Epithelial cell of esophagus (primary cell): ENCODE measurements around the gene CCNB2.
"Not testable (repeated sequence)": the region's sequence is repeated elsewhere in the genome, so short reads cannot be mapped to it uniquely, and the experiment has no call there.

Source experiments
- DNase-seq: peaks from one replicate; pipeline ENCODE4 v3.0.0; 2010; ENCODE audit warnings: low read depth
- H3K4me3 ChIP-seq: 2 replicates; pipeline ENCODE4 v1.5.1; 2011; ENCODE audit warnings: mild to moderate bottlenecking, low read length, control low read depth
- TF ChIP-seq, protein P1 (sequence below): IDR thresholded peaks from 2 replicates; pipeline ENCODE4 v1.5.1; 2011; ENCODE audit warnings: low read depth, mild to moderate bottlenecking, low read length, control low read depth, inconsistent platforms; ENCODE audit not compliant: insufficient read depth; ENCODE audit errors: missing control alignments

Gene CCNB2

DNA sequence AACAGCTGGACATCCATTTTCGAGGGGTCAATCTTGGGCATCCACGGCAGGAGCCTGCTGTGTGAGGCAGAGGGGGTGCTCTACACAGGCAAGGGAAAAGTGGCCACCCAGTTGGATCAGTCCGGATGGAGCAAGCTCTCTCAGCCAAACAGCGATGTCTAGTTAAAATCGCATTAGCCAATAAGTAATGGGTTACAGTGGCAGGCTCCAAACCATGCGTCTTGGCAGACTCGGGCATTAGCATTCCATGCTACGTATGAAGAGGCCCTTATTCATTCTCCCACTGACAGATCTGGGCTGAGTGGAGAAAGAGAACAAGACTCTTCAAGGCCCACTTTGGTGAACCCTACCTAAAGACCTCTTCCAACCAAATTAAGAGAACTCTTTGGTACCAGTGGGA, 49.3 kb downstream of the CCNB2 start:
- no peak for DNase-seq
- H3K4me3 ChIP-seq: no peak overlapping the region
- TF ChIP-seq, protein P1, sequence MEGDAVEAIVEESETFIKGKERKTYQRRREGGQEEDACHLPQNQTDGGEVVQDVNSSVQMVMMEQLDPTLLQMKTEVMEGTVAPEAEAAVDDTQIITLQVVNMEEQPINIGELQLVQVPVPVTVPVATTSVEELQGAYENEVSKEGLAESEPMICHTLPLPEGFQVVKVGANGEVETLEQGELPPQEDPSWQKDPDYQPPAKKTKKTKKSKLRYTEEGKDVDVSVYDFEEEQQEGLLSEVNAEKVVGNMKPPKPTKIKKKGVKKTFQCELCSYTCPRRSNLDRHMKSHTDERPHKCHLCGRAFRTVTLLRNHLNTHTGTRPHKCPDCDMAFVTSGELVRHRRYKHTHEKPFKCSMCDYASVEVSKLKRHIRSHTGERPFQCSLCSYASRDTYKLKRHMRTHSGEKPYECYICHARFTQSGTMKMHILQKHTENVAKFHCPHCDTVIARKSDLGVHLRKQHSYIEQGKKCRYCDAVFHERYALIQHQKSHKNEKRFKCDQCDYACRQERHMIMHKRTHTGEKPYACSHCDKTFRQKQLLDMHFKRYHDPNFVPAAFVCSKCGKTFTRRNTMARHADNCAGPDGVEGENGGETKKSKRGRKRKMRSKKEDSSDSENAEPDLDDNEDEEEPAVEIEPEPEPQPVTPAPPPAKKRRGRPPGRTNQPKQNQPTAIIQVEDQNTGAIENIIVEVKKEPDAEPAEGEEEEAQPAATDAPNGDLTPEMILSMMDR: no peak

DNA sequence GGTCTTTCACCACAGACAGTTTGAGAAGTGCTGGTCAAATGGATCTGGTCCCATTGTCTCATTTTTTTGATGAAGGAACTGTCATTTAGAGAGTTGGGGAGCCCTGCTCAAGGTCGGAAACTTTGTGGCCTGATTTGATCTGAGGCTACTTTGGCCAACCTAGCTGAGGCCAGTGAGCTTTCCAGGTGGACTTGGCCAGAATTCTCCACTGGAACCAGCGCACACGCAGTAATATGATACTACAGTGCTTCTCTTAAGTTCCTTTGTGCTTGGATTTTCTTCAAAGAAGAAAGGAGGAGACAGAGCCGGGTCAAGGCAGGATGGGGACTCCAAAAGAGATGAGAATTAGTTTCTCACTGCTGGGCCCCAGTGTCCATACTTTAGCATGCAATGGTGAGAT, 50.5 kb downstream of the CCNB2 start:
- DNase-seq: no peak
- TF ChIP-seq, protein P1: no peak
- no peak overlapping the region for H3K4me3 ChIP-seq

DNA sequence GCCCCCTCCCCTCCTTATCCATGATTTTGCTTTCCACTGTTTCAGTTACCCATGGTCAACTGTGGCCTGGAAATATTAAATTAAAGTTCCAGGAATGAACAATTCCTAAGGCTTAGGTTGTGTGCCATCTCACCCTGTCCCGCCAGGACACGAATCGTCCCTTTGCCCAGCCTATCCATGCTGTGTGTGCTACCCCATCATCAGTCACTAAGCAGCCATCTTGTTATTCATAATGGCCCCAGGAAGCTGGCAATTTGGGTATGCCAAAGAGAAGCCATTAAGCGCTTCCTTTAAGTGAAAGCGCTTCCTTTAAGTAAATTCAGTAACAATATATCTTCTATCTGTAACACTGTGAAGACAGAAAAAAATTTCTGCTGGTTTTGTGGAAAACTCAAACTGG, 52.5 kb downstream of the CCNB2 start:
- H3K4me3 ChIP-seq: no peak overlapping the region
- DNase-seq: no peak
- TF ChIP-seq, protein P1: no peak

DNA sequence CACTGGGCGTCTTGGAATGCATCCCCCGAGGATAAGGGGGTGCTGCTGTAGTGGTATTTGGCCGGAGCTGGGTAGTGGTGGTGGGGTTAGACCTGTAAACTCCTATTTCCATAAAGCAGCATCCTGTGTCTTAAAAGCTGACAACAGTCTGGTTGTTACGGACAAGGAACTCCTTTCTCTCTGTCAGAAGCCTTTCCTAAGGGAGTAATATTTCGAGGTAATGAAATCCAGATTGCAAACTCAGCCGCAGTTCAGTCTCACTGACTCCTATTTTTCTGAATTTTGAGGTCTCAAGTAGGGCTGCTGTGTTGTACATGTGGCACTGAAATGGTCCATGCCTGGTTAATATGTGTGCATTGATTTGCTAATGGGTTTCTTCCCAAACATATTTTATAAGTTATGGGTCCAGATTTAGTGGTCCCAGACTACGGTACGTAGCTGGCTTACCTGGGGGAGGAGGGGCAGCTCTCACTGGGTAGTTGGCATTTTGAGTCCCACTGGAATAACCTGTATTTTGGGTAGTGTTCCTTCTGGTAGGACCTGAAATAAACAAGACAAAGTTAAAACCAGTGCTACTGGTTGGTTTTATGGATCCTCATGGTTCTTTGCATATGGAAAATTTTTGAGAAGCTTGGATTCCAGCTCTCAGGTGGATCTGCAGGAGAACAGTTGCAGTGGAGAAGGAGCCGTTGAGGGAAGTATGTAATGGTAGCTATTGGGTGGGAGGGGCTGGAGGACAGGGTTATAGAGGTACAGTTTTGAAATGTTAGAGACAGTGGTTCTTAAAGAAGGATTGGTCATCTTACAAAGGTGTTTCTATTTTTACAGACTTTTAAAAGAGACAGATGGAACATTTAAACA, 53.1 kb downstream of the CCNB2 start:
- TF ChIP-seq, protein P1: no peak
- no peak overlapping the region for H3K4me3 ChIP-seq
- DNase-seq: no peak

DNA sequence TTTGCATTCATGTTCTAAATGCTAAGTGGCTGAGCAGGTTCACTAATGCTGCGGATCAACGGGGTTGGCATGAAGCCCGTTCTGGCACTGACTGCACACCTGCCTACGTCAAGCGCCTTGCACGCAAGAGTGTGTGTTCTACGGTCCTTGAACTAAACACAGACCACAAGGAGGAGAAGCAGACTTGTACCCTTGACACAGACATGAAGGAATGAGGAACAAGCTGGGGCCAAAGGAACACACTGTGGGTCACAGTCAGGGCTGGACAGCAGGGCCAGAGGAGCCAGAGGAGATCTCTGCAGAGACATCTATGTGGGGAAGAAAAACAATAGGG, 53.7 kb downstream of the CCNB2 start:
- no peak overlapping the region for H3K4me3 ChIP-seq
- DNase-seq: no peak
- TF ChIP-seq, protein P1: no peak

DNA sequence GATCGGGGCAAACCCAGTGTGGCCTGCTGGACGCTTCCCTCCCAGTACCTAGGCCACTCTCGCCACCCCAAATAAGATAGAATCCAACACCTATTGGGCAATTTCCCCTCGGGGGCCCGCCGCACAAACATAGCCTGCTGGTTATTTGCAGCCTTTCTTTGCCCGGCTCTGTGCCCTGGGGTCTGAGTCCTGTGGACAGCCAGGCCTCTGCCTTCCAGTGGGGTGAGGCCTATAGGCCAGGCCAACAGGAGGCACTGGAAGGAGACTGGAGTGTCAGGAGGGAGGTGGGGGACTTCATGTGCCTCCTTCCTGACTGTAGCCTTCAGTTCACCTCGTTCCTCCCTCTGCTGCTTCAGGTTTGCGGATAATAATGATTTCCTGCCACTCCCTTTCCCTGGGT, 54.3 kb downstream of the CCNB2 start:
- TF ChIP-seq, protein P1: no peak
- DNase-seq: no peak
- no peak overlapping the region for H3K4me3 ChIP-seq

DNA sequence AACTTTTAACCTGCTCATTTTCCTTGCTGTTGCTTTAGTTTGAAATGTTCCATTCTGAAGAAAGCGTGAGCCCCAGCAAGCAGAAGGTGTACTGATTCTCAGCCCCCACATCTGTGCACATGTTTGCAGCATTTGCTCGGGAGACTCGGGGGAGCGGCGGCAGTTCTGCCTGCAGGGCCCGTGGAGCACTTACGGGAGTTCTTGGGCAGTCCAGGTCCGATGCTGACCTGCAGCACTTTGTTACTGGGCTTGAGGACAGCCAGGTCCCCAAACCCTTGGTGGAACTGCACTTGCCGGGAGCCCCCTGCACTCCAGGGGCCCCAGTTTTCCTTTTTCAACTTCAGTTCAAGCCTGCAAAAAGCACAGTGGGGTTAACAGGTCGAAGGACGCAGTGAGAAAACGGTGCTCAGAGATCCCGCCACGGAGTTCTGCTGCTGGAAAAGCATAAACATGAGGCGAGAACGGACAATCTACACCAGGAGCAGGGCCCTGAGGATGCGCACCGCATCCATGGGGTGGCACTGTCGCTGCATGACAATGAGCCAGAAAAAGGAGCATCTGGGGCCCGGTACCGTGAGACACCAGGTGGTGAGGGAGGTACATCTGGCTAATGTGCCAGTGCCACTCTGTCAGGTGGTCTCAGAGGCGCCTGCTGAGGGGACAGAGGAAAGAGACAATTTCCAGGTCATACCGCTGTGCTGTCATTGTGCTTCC, 56.1 kb downstream of the CCNB2 start:
- TF ChIP-seq, protein P1: peak; percentile 59
- DNase-seq: no peak
- H3K4me3 ChIP-seq: no peak overlapping the region

DNA sequence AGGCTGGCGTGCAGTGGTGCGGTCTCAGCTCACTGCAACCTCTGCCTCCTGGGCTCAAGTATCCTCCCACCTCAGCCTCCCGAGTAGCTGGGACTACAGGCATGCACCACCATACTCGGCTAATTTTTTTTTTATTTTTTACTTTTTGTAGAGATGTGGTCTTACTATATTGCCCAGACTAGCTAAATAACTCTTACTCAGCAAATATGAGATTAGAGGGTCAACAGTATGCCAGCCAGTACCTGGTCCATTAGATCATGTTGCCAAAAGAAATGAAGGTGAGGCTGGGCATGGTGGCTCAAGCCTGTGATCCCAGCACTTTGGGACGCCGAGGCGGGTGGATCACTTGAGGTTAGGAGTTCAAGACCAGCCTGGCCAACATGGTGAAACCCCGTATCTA, 57.1 kb downstream of the CCNB2 start:
- H3K4me3 ChIP-seq, DNase-seq: not testable (repeated sequence)
